BE2C (cell line): ENCODE data around the gene CD34.

ENCODE experiments used
- DNase-seq: peaks from one replicate; pipeline ENCODE4 v3.0.0-alpha.2; 2020
- H3K27me3 ChIP-seq: fragments of 250-450 bp; sonication (Bioruptor Pico); 2 replicates; pipeline ENCODE4 v1.5.1; 2020; ENCODE audit warnings: mild to moderate bottlenecking
- H3K36me3 ChIP-seq: fragments of 250-450 bp; sonication (Bioruptor Pico); 2 replicates; pipeline ENCODE4 v1.5.1; 2020; ENCODE audit warnings: mild to moderate bottlenecking
- H3K4me1 ChIP-seq: fragments of 250-450 bp; sonication (Bioruptor Pico); 2 replicates; pipeline ENCODE4 v1.5.1; 2020
- H3K4me3 ChIP-seq: 2 replicates; pipeline ENCODE4 v1.5.1; 2011; ENCODE audit warnings: low read depth, low read length
- H3K9me3 ChIP-seq: fragments of 250-450 bp; sonication (Bioruptor Pico); 2 replicates; pipeline ENCODE4 v1.5.1; 2020
- CTCF ChIP-seq: IDR thresholded peaks from 2 replicates; pipeline ENCODE4 v1.5.1; 2012; ENCODE audit warnings: mild to moderate bottlenecking, low read depth, low read length

The CD34 gene

GRCh38 chr1:207853372-207853757 lies 57.6 kb downstream of the CD34 start:
- no peak for DNase-seq
- TF ChIP-seq CTCF = no peak
- no peaks in the 10 kb centered on the region for H3K4me1 ChIP-seq
- no peaks in the 10 kb centered on the region for H3K27me3 ChIP-seq
- no peaks in the 10 kb centered on the region for H3K36me3 ChIP-seq
- no peaks in the 10 kb centered on the region for H3K9me3 ChIP-seq
- no peak overlapping the region for H3K4me3 ChIP-seq

DNA sequence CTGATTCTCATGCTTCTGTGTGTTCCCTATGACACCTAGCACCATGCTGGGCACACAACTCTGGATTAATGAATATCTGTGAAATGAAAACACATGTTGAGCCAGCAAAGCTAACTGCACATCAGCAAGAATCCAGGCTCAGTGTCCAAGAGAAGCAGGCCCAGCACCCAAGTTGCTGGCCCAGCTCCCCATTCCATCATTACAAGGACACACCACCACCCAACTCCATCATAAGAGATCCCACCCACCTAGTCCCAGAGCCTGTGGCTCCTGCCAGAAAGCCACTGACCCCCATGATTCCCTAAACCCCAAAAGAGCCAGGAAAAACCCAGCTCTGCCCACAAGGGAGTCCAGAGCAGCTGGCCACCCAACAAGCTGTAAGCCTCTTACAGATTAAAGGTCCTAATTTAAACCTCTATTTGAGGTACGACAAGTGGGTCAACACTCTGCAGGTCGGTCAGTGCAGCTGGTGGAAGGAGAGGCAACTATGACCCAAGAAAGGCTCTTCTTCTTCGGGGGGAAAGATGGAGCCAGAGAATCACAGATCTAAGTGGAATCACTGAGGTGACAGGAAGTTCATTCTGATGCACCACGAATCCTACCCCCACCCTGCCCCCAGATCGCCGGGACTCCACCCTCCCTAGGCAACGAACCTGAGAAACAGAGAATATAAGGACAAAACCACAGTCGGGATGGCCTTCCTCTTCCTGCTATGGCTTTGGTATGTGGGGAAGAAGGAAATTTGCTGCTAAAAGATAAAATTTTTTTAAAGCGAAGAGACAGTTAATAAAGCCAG lies 58.2 kb downstream of the CD34 start:
- no peaks in the 10 kb centered on the region for H3K4me1 ChIP-seq
- no peaks in the 10 kb centered on the region for H3K27me3 ChIP-seq
- no peaks in the 10 kb centered on the region for H3K9me3 ChIP-seq
- H3K4me3 ChIP-seq = no peak overlapping the region
- no peak for DNase-seq
- no peak for TF ChIP-seq CTCF
- H3K36me3 ChIP-seq = no peaks in the 10 kb centered on the region

GRCh38 chr1:207851696-207852095 lies 59.2 kb downstream of the CD34 start:
- Histone ChIP-seq H3K27me3 (no peaks in the 10 kb centered on the region), H3K36me3 (no peaks in the 10 kb centered on the region), H3K4me3 (no peak overlapping the region), H3K9me3 (no peaks in the 10 kb centered on the region), H3K4me1 (no peaks in the 10 kb centered on the region)
- no peak for DNase-seq
- TF ChIP-seq CTCF = no peak

- H3K9me3 ChIP-seq = no peaks in the 10 kb centered on the region
- no peak for DNase-seq
- no peaks in the 10 kb centered on the region for H3K4me1 ChIP-seq
- TF ChIP-seq CTCF = no peak
- no peaks in the 10 kb centered on the region for H3K27me3 ChIP-seq
- H3K4me3 ChIP-seq = no peak overlapping the region
- H3K36me3 ChIP-seq = no peaks in the 10 kb centered on the region
Measured at GRCh38 chr1:207850621-207851407, 60.1 kb downstream of the CD34 start.

GRCh38 chr1:207849646-207850045 lies 61.3 kb downstream of the CD34 start:
- no peak for DNase-seq
- Histone ChIP-seq H3K36me3 (no peaks in the 10 kb centered on the region), H3K4me3 (no peak overlapping the region), H3K4me1 (no peaks in the 10 kb centered on the region), H3K9me3 (no peaks in the 10 kb centered on the region), H3K27me3 (no peaks in the 10 kb centered on the region)
- no peak for TF ChIP-seq CTCF

DNA sequence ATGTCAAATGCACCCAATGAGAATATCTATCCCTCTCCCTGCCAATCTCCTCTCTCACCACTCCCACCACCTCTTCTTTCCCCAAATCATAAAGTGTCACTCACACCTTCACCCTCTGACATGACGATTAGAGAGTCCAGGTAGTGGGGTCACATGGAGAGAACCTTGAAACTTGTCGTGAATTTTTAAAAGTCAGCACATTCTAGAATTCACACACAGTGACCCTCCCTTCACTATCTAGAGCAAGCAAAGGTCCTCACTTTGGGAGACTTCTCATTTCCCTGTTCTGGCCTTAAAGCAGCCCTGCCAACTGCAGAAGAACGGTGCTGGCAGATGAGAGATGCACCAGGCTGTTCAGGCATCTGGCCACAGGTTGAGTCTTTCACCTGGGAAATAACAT lies 61.9 kb downstream of the CD34 start:
- Histone ChIP-seq H3K4me3 (no peak overlapping the region), H3K9me3 (no peaks in the 10 kb centered on the region), H3K4me1 (no peaks in the 10 kb centered on the region), H3K27me3 (no peaks in the 10 kb centered on the region), H3K36me3 (no peaks in the 10 kb centered on the region)
- TF ChIP-seq CTCF = no peak
- DNase-seq = no peak
